CD8-positive, alpha-beta memory T cell (primary cell): ENCODE measurements around the gene CLDN20. TPM values are rescaled to one million over a fixed set of nuclear protein-coding genes. Genes with fewer than 3 reads are reported as not detected.
"Not testable (repeated sequence)": the region's sequence is repeated elsewhere in the genome, so short reads cannot be mapped to it uniquely, and the experiment has no call there.

Source experiments
- CTCF ChIA-PET: fragments of 350-600 bp; sonication (Branson Sonifier 250); formaldehyde crosslinking; loops from one replicate; lab custom pipeline; 2021; ENCODE audit warnings: antibody characterized with exemption; lab: Charles Lee
- POLR2A ChIA-PET: fragments of 350-600 bp; sonication (Branson Sonifier 250); formaldehyde crosslinking; loops from one replicate; lab custom pipeline; 2021; ENCODE audit warnings: antibody characterized with exemption; lab: Charles Lee
- DNase-seq, 5 donors: peaks; one replicate each; pipeline versions ENCODE4 v3.0.0 to v3.0.0-alpha.2; 2020 to 2022; ENCODE audit warnings: mixed read lengths in 1 of 5
- H3K27ac ChIP-seq: one replicate; pipeline ENCODE4 v1.7.0; 2013; ENCODE audit warnings: low read depth, mild to moderate bottlenecking, low read length, moderate library complexity
- H3K27me3 ChIP-seq: 2 replicates; pipeline ENCODE4 v1.7.0; 2013; ENCODE audit warnings: low read length, mild to moderate bottlenecking; ENCODE audit not compliant: insufficient read depth, poor library complexity, severe bottlenecking
- H3K36me3 ChIP-seq: 2 replicates; pipeline ENCODE4 v1.7.0; 2013; ENCODE audit warnings: mild to moderate bottlenecking, low read length, moderate library complexity; ENCODE audit not compliant: insufficient read depth
- H3K4me1 ChIP-seq: 2 replicates; pipeline ENCODE4 v1.7.0; 2013; ENCODE audit warnings: mild to moderate bottlenecking, low read length, moderate library complexity; ENCODE audit not compliant: insufficient read depth
- H3K4me3 ChIP-seq: 2 replicates; pipeline ENCODE4 v1.7.0; 2013; ENCODE audit warnings: mild to moderate bottlenecking, low read length
- H3K9me3 ChIP-seq: 2 replicates; pipeline ENCODE4 v1.7.0; 2013; ENCODE audit warnings: mild to moderate bottlenecking, low read length
- H3K27ac Mint-ChIP-seq, 8 donors: one replicate each; pipeline ENCODE4 v1.8.0; 2020 to 2021; ENCODE audit warnings: mixed read lengths in 8 of 8, mild to moderate bottlenecking in 6 of 8, inconsistent platforms in 3 of 8, moderate library complexity in 3 of 8
- H3K27me3 Mint-ChIP-seq, 2 donors: one replicate each; pipeline ENCODE4 v1.8.0; 2020 to 2021; ENCODE audit warnings: mixed read lengths in 2 of 2, mild to moderate bottlenecking in 1 of 2, moderate library complexity in 1 of 2
- H3K36me3 Mint-ChIP-seq, 3 donors: one replicate each; pipeline ENCODE4 v1.8.0; 2020 to 2021; ENCODE audit warnings: mixed read lengths in 3 of 3, inconsistent platforms in 1 of 3, mild to moderate bottlenecking in 1 of 3
- H3K4me1 Mint-ChIP-seq, 3 donors: one replicate each; pipeline ENCODE4 v1.8.0; 2020 to 2021; ENCODE audit warnings: mixed read lengths in 3 of 3, inconsistent platforms in 1 of 3, mild to moderate bottlenecking in 1 of 3
- H3K4me3 Mint-ChIP-seq, 7 donors: one replicate each; pipeline ENCODE4 v1.8.0; 2020 to 2021; ENCODE audit warnings: mixed read lengths in 7 of 7, mild to moderate bottlenecking in 6 of 7, moderate library complexity in 4 of 7, inconsistent platforms in 2 of 7
- H3K9me3 Mint-ChIP-seq, 5 donors: one replicate each; pipeline ENCODE4 v1.8.0; 2020 to 2022; ENCODE audit warnings: mixed read lengths in 5 of 5, mild to moderate bottlenecking in 3 of 5, moderate library complexity in 2 of 5, inconsistent platforms in 1 of 5
- polyA plus RNA-seq: library from polyadenylated mRNA; unstranded; fragments of 300-500 nt; fragmentation: Illumina TruSeq; gene quantifications from one replicate; pipeline ENCODE4 v1.2.3, GENCODE V29; 2021
- total RNA-seq, 2 experiments: library from RNA; stranded (reverse); gene quantifications; one replicate each; pipeline ENCODE4 v1.2.3, GENCODE V29; 2021

The CLDN20 gene
- total and polyA plus RNA-seq, 3 experiments from 2014 or later: not detected

DNA sequence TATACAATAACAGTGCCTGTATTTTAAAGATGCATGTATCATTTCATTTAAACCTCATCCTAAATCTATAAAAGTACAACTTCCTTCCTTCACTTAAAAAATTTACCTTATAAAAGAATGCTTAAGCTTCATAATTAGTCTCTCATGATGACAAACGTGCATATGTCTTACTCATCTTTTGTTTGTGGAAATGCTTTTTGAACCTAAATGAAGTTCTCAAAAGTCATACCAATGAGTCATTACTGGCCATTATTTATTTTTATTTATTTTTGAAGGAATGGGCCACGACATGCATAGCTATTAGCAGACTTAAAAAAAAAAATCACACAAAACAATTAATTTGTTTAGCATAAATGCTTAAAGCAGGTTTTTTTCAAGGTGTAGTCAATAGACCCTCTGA, 46.8 kb downstream of the CLDN20 start:
- Mint-ChIP-seq H3K27me3 (no peaks in the 10 kb centered on the region), H3K36me3 (peaks cover 0 to 62% (median 9%) of the 10 kb centered on the region in 3 donors), H3K4me1 (peaks cover 39 to 89% (median 74%) of the 10 kb centered on the region in 3 donors), H3K4me3 (no peak overlapping the region), H3K27ac (peak overlapping the region in 4 of 8 donors; percentile 10 to 65 (median 24)), H3K9me3 (no peaks in the 10 kb centered on the region)
- POLR2A ChIA-PET: no interaction called here
- no peaks in the 10 kb centered on the region for H3K9me3 ChIP-seq
- no peaks in the 10 kb centered on the region for H3K27me3 ChIP-seq
- peaks cover 4% of the 10 kb centered on the region for H3K36me3 ChIP-seq
- peaks cover 20% of the 10 kb centered on the region for H3K4me1 ChIP-seq
- H3K4me3 ChIP-seq: no peak overlapping the region
- no peak for DNase-seq
- CTCF ChIA-PET: no interaction called here
- H3K27ac ChIP-seq: no peak overlapping the region

DNA sequence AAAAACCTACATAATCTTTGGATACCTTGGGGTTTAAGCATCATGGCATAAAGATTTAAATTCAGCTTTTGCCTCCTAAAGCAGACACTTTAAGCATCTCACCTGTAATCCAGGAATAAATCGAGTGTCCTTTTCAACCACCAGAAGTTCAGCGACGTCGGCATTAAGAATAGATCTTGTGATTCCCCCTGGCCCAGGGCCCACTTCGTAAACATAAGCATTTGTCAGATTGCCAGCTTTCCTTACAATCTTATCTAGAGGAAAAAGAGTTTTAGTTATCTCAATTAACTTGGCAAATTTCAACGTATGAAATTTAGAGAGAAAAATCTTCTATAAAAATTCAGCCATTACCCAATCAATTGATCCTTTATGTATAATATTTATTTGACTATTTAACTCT, 47.3 kb downstream of the CLDN20 start:
- peak overlapping the region in 3 of 8 donors; percentile 18 to 53 (median 24) for H3K27ac Mint-ChIP-seq
- no peaks in the 10 kb centered on the region for H3K27me3 ChIP-seq
- H3K9me3 ChIP-seq: no peaks in the 10 kb centered on the region
- POLR2A ChIA-PET: no interaction called here
- H3K27ac ChIP-seq: no peak overlapping the region
- no peaks in the 10 kb centered on the region for H3K27me3 Mint-ChIP-seq
- peaks cover 20% of the 10 kb centered on the region for H3K4me1 ChIP-seq
- H3K36me3 ChIP-seq: peaks cover 4% of the 10 kb centered on the region
- H3K36me3 Mint-ChIP-seq: peaks cover 0 to 57% (median 9%) of the 10 kb centered on the region in 3 donors
- peaks cover 36 to 85% (median 73%) of the 10 kb centered on the region in 3 donors for H3K4me1 Mint-ChIP-seq
- CTCF ChIA-PET: no interaction called here
- no peak overlapping the region for H3K4me3 ChIP-seq
- no peaks in the 10 kb centered on the region for H3K9me3 Mint-ChIP-seq
- no peak for DNase-seq
- no peak overlapping the region for H3K4me3 Mint-ChIP-seq

DNA sequence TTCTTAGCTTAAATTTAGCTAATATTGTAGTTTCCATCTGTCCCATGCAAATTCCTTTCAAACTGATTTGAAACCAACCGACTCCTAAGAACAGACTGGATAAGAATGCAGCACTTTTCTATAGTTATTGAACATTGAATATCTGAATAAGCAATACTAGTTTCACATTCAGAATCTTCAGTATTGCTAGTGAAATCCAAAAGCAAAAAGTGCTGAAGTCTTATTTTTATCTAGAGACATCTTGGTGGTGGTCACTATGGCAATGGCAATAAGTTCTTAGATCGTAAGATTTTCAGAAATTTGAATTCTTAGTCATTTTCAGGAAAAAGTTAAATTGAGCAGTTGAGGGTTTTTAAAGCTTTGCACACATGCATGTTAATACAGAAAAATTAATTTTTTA, 47.8 kb downstream of the CLDN20 start:
- Mint-ChIP-seq H3K4me1 (peaks cover 36 to 80% (median 68%) of the 10 kb centered on the region in 3 donors), H3K9me3 (no peaks in the 10 kb centered on the region), H3K27ac (peak overlapping the region in 2 of 8 donors; percentile 46 to 75), H3K27me3 (no peaks in the 10 kb centered on the region), H3K36me3 (peaks cover 0 to 52% (median 9%) of the 10 kb centered on the region in 3 donors), H3K4me3 (peak overlapping the region in 1 of 7 donors; percentile 51)
- peaks cover 20% of the 10 kb centered on the region for H3K4me1 ChIP-seq
- peaks cover 4% of the 10 kb centered on the region for H3K36me3 ChIP-seq
- no peaks in the 10 kb centered on the region for H3K9me3 ChIP-seq
- H3K27ac ChIP-seq: no peak overlapping the region
- DNase-seq: no peak
- CTCF ChIA-PET: no interaction called here
- POLR2A ChIA-PET: no interaction called here
- H3K27me3 ChIP-seq: no peaks in the 10 kb centered on the region
- H3K4me3 ChIP-seq: no peak overlapping the region

GRCh38 chr6:155312950-155313349, 49.1 kb downstream of the CLDN20 start:
- peaks cover 0 to 41% (median 5%) of the 10 kb centered on the region in 3 donors for H3K36me3 Mint-ChIP-seq
- H3K27me3 Mint-ChIP-seq, H3K9me3 ChIP-seq, CTCF ChIA-PET, H3K27ac ChIP-seq, H3K9me3 Mint-ChIP-seq, POLR2A ChIA-PET, DNase-seq, H3K36me3 ChIP-seq, H3K4me3 ChIP-seq, H3K27me3 ChIP-seq: not testable (repeated sequence)
- H3K27ac Mint-ChIP-seq: peak overlapping the region; percentile 29 to 97 (median 93)
- peaks cover 20% of the 10 kb centered on the region for H3K4me1 ChIP-seq
- peaks cover 34 to 66% (median 56%) of the 10 kb centered on the region in 3 donors for H3K4me1 Mint-ChIP-seq
- peak overlapping the region; percentile 96 to 99 (median 97) for H3K4me3 Mint-ChIP-seq

DNA sequence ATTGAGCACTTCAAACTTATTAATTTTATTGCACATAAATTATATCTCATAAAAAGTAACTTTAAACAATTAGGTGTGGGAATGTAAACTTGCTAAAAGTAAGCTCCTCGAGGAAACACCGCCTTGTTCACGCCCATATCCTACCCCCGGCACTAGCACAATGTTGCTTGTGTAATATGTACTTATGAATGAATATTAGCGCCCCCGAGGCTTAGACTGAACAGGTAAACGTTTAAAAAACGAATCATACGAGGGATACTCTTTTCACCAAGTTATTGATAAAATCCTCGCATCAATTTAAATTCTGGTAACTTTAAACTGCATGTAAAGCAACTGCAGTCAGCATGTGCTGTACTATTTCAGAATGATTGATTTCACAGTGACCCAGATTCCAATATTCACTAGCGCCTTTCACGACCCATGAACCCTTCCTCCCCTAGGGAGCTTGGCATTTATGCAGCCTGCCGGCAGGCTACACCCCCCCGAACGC, 49.8 kb downstream of the CLDN20 start:
- Mint-ChIP-seq H3K4me1 (peaks cover 31 to 60% (median 51%) of the 10 kb centered on the region in 3 donors), H3K27me3 (no peaks in the 10 kb centered on the region), H3K9me3 (no peaks in the 10 kb centered on the region), H3K27ac (peak overlapping the region; percentile 92 to 99 (median 96)), H3K36me3 (peaks cover 0 to 35% (median 5%) of the 10 kb centered on the region in 3 donors), H3K4me3 (peak overlapping the region; percentile 96 to 99 (median 97))
- Histone ChIP-seq H3K36me3 (peaks cover 4% of the 10 kb centered on the region), H3K4me3 (peak overlapping the region; percentile 84), H3K27me3 (no peaks in the 10 kb centered on the region), H3K9me3 (no peaks in the 10 kb centered on the region), H3K4me1 (peaks cover 20% of the 10 kb centered on the region), H3K27ac (peak overlapping the region; percentile 87)
- no peak for DNase-seq
- CTCF ChIA-PET: interaction anchor here (1.8 kb wide), 1 partner anchor 136 kb away, joined by 4 read pairs; no protein-coding TSS in a partner anchor
- POLR2A ChIA-PET: no interaction called here

DNA sequence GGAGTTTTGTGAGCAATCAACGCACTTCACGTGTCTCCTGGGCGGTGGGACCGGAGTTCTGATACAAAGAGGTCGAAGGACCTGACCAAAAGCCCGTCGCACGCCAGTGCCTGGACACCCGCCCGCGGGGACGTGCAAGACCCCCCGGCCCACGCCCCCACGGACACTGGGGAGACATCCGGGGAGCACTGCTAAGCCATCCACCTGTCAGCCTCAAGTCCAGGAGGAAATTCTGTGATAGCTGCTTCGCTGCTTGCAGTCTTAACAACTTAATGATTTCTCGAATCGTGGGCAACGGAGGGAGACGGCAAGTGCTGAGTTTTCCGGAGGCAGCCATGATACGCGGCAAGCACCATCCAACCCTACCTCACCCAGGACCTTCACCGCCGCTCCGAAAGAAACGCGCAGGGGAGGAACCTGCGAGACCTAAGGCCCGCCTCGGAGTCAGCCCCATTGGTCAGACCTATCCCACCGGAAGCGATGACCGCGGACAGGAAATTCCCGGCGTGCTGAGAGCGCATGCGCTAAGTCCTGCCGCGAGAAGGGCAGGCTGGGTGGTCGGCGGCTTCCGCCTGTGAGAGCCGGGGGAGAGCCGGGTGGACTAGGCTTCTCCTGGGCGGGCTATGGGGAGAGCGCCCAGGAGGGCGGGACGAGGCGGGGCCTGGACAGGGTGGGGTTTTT, 50.4 kb downstream of the CLDN20 start, which contains the start of gene TFB1M:
Gene TFB1M, minus strand, starts transcription at position 393 of the 681 bp plus-strand sequence. Its CDS starts 56 bp downstream, at position 337.
- H3K27ac Mint-ChIP-seq: peak within 1 kb of the TSS; percentile 92 to 99 (median 96)
- peak within 1 kb of the TSS; percentile 84 for H3K4me3 ChIP-seq
- no peaks in the 10 kb centered on the region for H3K9me3 Mint-ChIP-seq
- peaks cover 19% of the 10 kb centered on the region for H3K4me1 ChIP-seq
- peak within 1 kb of the TSS; percentile 96 to 99 (median 97) for H3K4me3 Mint-ChIP-seq
- ChIA-PET CTCF (interaction anchor here (1.0 to 3.8 kb wide), 5 partner anchors 13 to 1961 kb away, joined by 3 to 16 read pairs (median 4); no protein-coding TSS in a partner anchor), POLR2A (interaction anchor here (0.6 to 1.4 kb wide), 2 partner anchors 94 to 143 kb away, joined by 3 read pairs; no protein-coding TSS in a partner anchor)
- peaks cover 3% of the 10 kb centered on the region for H3K36me3 ChIP-seq
- H3K4me1 Mint-ChIP-seq: peaks cover 30 to 54% (median 48%) of the 10 kb centered on the region in 3 donors
- H3K27ac ChIP-seq: peak within 1 kb of the TSS; percentile 87
- no peaks in the 10 kb centered on the region for H3K9me3 ChIP-seq
- no peaks in the 10 kb centered on the region for H3K27me3 ChIP-seq
- peak; percentile 92 to 99 (median 96) for DNase-seq
- no peaks in the 10 kb centered on the region for H3K27me3 Mint-ChIP-seq
- H3K36me3 Mint-ChIP-seq: peaks cover 0 to 33% (median 3%) of the 10 kb centered on the region in 3 donors

- Mint-ChIP-seq H3K27ac (peak overlapping the region; percentile 92 to 99 (median 96)), H3K4me3 (peak overlapping the region; percentile 96 to 99 (median 97)), H3K9me3 (no peaks in the 10 kb centered on the region), H3K27me3 (no peaks in the 10 kb centered on the region), H3K36me3 (peaks cover 0 to 30% (median 2%) of the 10 kb centered on the region in 3 donors), H3K4me1 (peaks cover 30 to 50% (median 45%) of the 10 kb centered on the region in 3 donors)
- peak in 3 of 5 donors; percentile 6 to 63 (median 40) for DNase-seq
- POLR2A ChIA-PET: interaction anchor here (0.6 to 1.4 kb wide), 3 partner anchors 94 to 719 kb away, joined by 3 to 7 read pairs (median 3); no protein-coding TSS in a partner anchor
- H3K36me3 ChIP-seq: no peaks in the 10 kb centered on the region
- no peaks in the 10 kb centered on the region for H3K9me3 ChIP-seq
- H3K4me1 ChIP-seq: peaks cover 16% of the 10 kb centered on the region
- H3K4me3 ChIP-seq: peak overlapping the region; percentile 84
- CTCF ChIA-PET: interaction anchor here (1.0 to 3.8 kb wide), 7 partner anchors 13 to 1960 kb away, joined by 3 to 16 read pairs (median 4); no protein-coding TSS in a partner anchor
- H3K27me3 ChIP-seq: no peaks in the 10 kb centered on the region
- peak overlapping the region; percentile 87 for H3K27ac ChIP-seq
Observed at GRCh38 chr6:155314773-155315515, 51.1 kb downstream of the CLDN20 start.
